Suprapubic skin (tissue), 4 donors: Measurements from ENCODE around the gene FBXO36. TPM values are rescaled to one million over a fixed set of nuclear protein-coding genes. Genes with fewer than 3 reads are reported as not detected.
"Not testable (repeated sequence)": the region's sequence is repeated elsewhere in the genome, so short reads cannot be mapped to it uniquely, and the experiment has no call there.

Source experiments
- DNase-seq, 2 donors: peaks; one replicate each; pipeline ENCODE4 v3.0.0-alpha.2; 2019; ENCODE audit warnings: low spot score in 2 of 2
- H3K27ac ChIP-seq: fragments of 200-600 bp; sonication (generic); one replicate; pipeline ENCODE4 v1.5.1; 2019
- H3K27me3 ChIP-seq: fragments of 200-600 bp; sonication (generic); one replicate; pipeline ENCODE4 v1.5.1; 2019
- H3K36me3 ChIP-seq: fragments of 200-600 bp; sonication (generic); one replicate; pipeline ENCODE4 v1.5.1; 2019
- H3K4me1 ChIP-seq: fragments of 200-600 bp; sonication (generic); one replicate; pipeline ENCODE4 v1.5.1; 2019
- H3K4me3 ChIP-seq: fragments of 200-600 bp; sonication (generic); one replicate; pipeline ENCODE4 v1.5.1; 2019; ENCODE audit warnings: mild to moderate bottlenecking
- H3K9me3 ChIP-seq: fragments of 200-600 bp; sonication (generic); one replicate; pipeline ENCODE4 v1.5.1; 2019
- CTCF ChIP-seq, 2 donors: fragments of 200-600 bp in 1 of 2; fragments of 450-650 bp in 1 of 2; sonication (generic) in 1 of 2; IDR thresholded peaks; one replicate each; pipeline ENCODE4 v1.5.1; 2016 to 2019; ENCODE audit warnings: antibody characterized with exemption in 2 of 2, mild to moderate bottlenecking in 1 of 2, moderate library complexity in 1 of 2
- EP300 ChIP-seq: sonication (generic); formaldehyde crosslinking; IDR thresholded peaks from one replicate; pipeline ENCODE4 v1.6.1; 2017; ENCODE audit warnings: antibody characterized with exemption
- POLR2A ChIP-seq, 2 donors: fragments of 450-650 bp; IDR thresholded peaks; one replicate each; pipeline ENCODE4 v1.6.1; 2017; ENCODE audit warnings: antibody characterized with exemption in 2 of 2, mild to moderate bottlenecking in 2 of 2, moderate library complexity in 2 of 2
- POLR2AphosphoS5 ChIP-seq, 3 donors: sonication (generic); formaldehyde crosslinking; IDR thresholded peaks; one replicate each; pipeline ENCODE4 v1.6.1; 2017; ENCODE audit warnings: antibody characterized with exemption in 3 of 3
- WGBS: methylation state at CpG from one replicate; pipeline ENCODE4 v1.1.5; 2018; 5-methylcytosine and 5-hydroxymethylcytosine counted together
- total RNA-seq, 4 donors: library from RNA; depleted of rRNA; stranded (reverse); fragments of >200 nt; gene quantifications; one replicate each; pipeline ENCODE4 v1.1.0, GENCODE V29; 2016

FBXO36 gene
- total RNA-seq, 4 donors from 2014 or later = 4.5 to 8.4 (median 5.9) TPM

DNA sequence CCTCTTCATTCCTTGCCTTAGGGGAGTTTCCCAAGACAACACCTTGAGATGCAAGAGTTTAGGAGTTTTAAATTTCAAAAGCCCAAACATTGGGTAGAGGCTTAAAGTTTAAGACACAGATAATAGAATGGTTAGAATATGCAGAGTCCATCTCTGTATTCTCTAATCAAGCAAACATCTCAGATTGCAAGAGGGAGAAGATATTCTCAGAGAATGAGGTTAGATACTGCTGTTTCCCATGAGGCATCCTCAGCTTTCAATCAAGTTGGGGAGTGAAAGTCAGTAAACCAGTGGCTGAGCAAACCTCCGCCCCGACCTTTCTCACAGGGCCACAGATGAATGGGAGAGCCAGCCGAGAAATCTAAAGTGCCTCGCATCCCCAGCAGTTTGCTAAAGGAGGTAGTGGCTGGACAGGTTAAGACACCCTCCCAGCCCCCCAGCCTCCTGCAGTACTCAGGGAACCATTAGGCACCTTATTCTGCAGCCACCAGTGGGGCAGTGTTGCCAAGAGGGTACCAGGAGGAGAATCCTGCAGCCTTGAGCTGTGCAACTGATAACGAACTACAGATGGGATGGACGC lies 30.0 kb downstream of the FBXO36 start:
- TF ChIP-seq CTCF (IDR thresholded peaks at IDR 0.05) = no peak
- no peak for TF ChIP-seq POLR2A (IDR thresholded peaks at IDR 0.05)
- no peak for TF ChIP-seq POLR2AphosphoS5 (IDR thresholded peaks at IDR 0.05)
- TF ChIP-seq EP300 = no peak
- H3K9me3 ChIP-seq = no peaks in the 10 kb centered on the region
- DNase-seq = no peak
- H3K27me3 ChIP-seq = no peaks in the 10 kb centered on the region
- no peaks in the 10 kb centered on the region for H3K36me3 ChIP-seq
- WGBS = 96% methylated on average over 6 of the region's 6 CpGs
- H3K27ac ChIP-seq = no peak overlapping the region
- H3K4me1 ChIP-seq = no peaks in the 10 kb centered on the region
- H3K4me3 ChIP-seq = no peak overlapping the region

- Histone ChIP-seq H3K36me3 (no peaks in the 10 kb centered on the region), H3K9me3 (no peaks in the 10 kb centered on the region), H3K27me3 (no peaks in the 10 kb centered on the region), H3K4me1 (no peaks in the 10 kb centered on the region), H3K27ac (no peak overlapping the region), H3K4me3 (no peak overlapping the region)
- no peak for DNase-seq
- TF ChIP-seq CTCF (IDR thresholded peaks at IDR 0.05) = no peak
- TF ChIP-seq POLR2A (IDR thresholded peaks at IDR 0.05) = no peak
- TF ChIP-seq EP300 = no peak
- TF ChIP-seq POLR2AphosphoS5 (IDR thresholded peaks at IDR 0.05) = no peak
- 80% methylated on average over 1 of the region's 1 CpG for WGBS
These were observed 33.4 kb downstream of the FBXO36 start for GRCh38 chr2:229955663-229956062.

- Histone ChIP-seq H3K4me3 (no peak overlapping the region), H3K36me3 (no peaks in the 10 kb centered on the region), H3K4me1 (no peaks in the 10 kb centered on the region), H3K9me3 (no peaks in the 10 kb centered on the region), H3K27me3 (no peaks in the 10 kb centered on the region), H3K27ac (no peak overlapping the region)
- WGBS = 90% methylated on average over 3 of the region's 3 CpGs
- TF ChIP-seq POLR2AphosphoS5 (IDR thresholded peaks at IDR 0.05) (no peak), CTCF (IDR thresholded peaks at IDR 0.05) (no peak), POLR2A (IDR thresholded peaks at IDR 0.05) (no peak), EP300 (no peak)
- no peak for DNase-seq
These were observed 34.2 kb downstream of the FBXO36 start for GRCh38 chr2:229956491-229956890.

DNA sequence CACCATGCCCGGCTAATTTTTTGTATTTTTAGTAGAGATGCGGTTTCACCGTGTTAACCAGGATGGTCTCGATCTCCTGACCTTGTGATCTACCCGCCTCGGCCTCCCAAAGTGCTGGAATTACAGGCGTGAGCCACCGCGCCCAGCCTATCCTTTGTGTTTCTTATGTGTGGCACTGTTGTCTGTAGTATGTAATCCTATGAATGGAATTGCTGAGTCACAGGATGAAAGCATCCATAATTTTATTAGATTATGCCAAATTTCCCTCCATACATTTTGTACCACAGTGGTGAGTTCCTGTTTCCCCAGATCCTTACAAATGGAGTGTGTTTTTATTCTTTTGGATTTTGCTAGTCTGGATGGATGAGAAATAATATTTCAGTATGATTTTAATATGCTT lies 41.3 kb downstream of the FBXO36 start:
- not testable (repeated sequence) for H3K36me3 ChIP-seq, H3K27me3 ChIP-seq, H3K4me3 ChIP-seq, H3K9me3 ChIP-seq, H3K27ac ChIP-seq, DNase-seq, H3K4me1 ChIP-seq
- 96% methylated on average over 9 of the region's 9 CpGs for WGBS

DNA sequence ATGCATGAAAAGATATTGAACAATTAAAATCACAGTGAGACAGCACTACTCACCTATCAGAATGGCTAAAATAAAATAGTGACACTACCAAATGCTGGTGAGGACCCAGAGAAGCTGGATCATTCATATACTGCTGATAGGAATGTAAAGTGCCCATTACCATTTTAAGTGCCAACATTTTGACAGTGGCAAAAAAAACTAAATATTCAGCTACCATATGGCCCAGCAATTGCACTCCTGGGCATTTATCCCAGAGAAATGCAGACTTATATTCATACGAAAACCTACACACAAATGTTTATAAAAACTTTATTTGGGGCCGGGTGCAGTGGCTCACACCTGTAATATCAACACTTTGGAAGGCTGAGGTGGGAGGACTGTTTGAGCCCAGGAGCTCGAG lies 47.6 kb downstream of the FBXO36 start:
- TF ChIP-seq EP300 (no peak), CTCF (IDR thresholded peaks at IDR 0.05) (no peak), POLR2A (IDR thresholded peaks at IDR 0.05) (no peak), POLR2AphosphoS5 (IDR thresholded peaks at IDR 0.05) (no peak)
- no peaks in the 10 kb centered on the region for H3K4me1 ChIP-seq
- DNase-seq = no peak
- H3K4me3 ChIP-seq = no peak overlapping the region
- no peaks in the 10 kb centered on the region for H3K27me3 ChIP-seq
- no peaks in the 10 kb centered on the region for H3K36me3 ChIP-seq
- no peaks in the 10 kb centered on the region for H3K9me3 ChIP-seq
- 86% methylated on average over 3 of the region's 3 CpGs for WGBS
- H3K27ac ChIP-seq = no peak overlapping the region

DNA sequence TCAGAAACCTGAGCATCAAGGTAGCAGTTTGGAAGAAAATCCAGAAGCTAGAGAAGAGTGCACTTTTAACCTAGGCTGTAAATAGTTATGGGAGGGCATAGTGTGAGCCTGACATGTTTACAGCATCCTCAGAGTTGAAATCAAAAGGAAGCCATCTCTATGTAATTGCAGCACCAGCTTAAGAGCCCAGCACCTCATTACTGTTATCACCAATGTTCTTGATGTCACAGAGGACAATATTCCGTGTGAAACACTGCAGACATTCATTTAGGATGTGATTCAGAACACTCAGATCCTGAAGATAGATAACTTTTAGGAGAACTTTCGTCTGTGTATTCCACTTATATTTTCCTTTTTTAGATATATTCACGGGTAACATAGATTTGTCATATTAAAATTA lies 48.1 kb downstream of the FBXO36 start:
- no peak for DNase-seq
- H3K4me1 ChIP-seq = no peaks in the 10 kb centered on the region
- no peak overlapping the region for H3K4me3 ChIP-seq
- H3K9me3 ChIP-seq = no peaks in the 10 kb centered on the region
- 86% methylated on average over 3 of the region's 3 CpGs for WGBS
- no peaks in the 10 kb centered on the region for H3K27me3 ChIP-seq
- no peak for TF ChIP-seq EP300
- H3K36me3 ChIP-seq = no peaks in the 10 kb centered on the region
- H3K27ac ChIP-seq = no peak overlapping the region
